Measurements from ENCODE around the gene ARHGAP25.

DNA sequence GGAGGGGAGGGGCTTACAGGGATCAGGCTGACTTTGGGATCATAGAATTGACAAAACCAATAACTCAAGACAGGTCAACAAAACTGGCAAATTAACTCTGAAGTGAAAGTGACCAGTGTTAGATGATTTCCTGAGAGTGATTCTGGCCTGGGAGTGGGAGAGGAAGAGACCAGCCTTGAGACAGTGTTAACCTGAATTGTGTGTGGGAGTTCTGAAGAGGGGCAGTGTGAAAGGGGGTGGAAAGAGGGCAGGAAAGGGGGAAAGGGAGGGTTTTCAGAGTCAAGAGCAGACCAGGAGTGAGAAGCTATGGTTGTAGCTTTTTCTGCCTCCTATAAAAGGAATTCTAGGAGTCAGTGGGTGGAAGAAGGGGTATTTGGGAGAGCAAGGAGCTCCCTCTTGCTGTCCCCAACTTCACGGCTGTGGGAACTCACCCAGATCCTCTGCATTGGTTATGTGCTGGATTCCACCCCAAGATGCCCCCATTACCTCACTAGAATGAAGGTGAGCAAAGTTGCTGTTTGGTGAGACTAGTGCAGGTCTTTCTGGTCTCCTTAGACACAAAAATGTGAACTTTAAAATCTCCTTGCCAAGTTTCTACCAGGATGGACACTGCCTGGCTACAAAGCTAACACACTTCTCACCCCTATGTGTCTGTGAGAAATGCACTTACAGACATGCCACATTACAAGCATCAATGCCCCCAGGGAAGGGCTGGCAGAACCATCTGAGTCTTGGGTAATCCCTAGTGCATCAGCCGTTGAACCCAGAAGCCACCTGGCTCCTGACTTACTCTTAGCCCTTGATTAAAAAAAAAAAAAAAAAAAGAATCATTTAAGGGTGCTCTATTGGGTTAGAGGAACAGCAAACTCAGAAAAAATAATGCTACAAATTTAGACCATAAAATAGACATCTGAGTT, 75.0 kb downstream of the ARHGAP25 start:
- TF ChIP-seq, protein P1, sequence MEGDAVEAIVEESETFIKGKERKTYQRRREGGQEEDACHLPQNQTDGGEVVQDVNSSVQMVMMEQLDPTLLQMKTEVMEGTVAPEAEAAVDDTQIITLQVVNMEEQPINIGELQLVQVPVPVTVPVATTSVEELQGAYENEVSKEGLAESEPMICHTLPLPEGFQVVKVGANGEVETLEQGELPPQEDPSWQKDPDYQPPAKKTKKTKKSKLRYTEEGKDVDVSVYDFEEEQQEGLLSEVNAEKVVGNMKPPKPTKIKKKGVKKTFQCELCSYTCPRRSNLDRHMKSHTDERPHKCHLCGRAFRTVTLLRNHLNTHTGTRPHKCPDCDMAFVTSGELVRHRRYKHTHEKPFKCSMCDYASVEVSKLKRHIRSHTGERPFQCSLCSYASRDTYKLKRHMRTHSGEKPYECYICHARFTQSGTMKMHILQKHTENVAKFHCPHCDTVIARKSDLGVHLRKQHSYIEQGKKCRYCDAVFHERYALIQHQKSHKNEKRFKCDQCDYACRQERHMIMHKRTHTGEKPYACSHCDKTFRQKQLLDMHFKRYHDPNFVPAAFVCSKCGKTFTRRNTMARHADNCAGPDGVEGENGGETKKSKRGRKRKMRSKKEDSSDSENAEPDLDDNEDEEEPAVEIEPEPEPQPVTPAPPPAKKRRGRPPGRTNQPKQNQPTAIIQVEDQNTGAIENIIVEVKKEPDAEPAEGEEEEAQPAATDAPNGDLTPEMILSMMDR (conservative IDR thresholded peaks at IDR 0.05 in 1 of 2, IDR thresholded peaks at IDR 0.05 in 1 of 2; ENCODE audit: low read depth in 1 of 2, low read length in 2 of 2): no peak
- no peak for TF ChIP-seq EZH2 (IDR thresholded peaks at IDR 0.05; ENCODE audit: low read length, missing control alignments)

All from fibroblast of lung (primary cell).